Gastroesophageal sphincter (tissue), 3 donors: ENCODE data around the gene SLC6A19.
"Not testable (repeated sequence)": the region's sequence is repeated elsewhere in the genome, so short reads cannot be mapped to it uniquely, and the experiment has no call there.

ENCODE experiments used
- EP300 ChIP-seq: sonication (generic); formaldehyde crosslinking; IDR thresholded peaks from one replicate; pipeline ENCODE4 v1.6.1; 2017; ENCODE audit warnings: antibody characterized with exemption, mild to moderate bottlenecking
- POLR2A ChIP-seq, 2 donors: fragments of 450-650 bp; IDR thresholded peaks; one replicate each; pipeline ENCODE4 v1.6.1; 2017; ENCODE audit warnings: antibody characterized with exemption in 2 of 2, mild to moderate bottlenecking in 2 of 2, moderate library complexity in 1 of 2
- POLR2AphosphoS5 ChIP-seq: sonication (generic); formaldehyde crosslinking; IDR thresholded peaks from one replicate; pipeline ENCODE4 v1.6.1; 2017; ENCODE audit warnings: antibody characterized with exemption
- TF ChIP-seq, protein P1 (sequence below), 4 experiments: fragments of 200-600 bp in 2 of 4; fragments of 450-650 bp in 2 of 4; sonication (generic) in 1 of 4; IDR thresholded peaks; one replicate each; pipeline ENCODE4 v1.5.1; 2017 to 2019; ENCODE audit warnings: antibody characterized with exemption in 4 of 4, mild to moderate bottlenecking in 2 of 4, moderate library complexity in 2 of 4

DNA sequence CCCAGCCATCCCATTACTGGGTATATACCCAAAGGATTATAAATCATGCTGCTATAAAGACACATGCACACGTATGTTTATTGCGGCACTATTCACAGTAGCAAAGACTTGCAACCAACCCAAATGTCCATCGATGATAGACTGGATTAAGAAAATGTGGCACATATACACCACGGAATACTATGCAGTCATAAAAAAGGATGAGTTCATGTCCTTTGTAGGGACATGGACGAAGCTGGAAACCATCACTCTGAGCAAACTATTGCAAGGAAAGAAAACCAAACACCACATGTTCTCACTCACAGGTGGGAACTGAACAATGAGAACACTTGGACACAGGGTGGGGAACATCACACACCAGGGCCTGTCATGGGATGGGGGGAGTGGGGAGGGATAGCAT is 66.1 kb downstream of the SLC6A19 start:
- TF ChIP-seq, protein P1, sequence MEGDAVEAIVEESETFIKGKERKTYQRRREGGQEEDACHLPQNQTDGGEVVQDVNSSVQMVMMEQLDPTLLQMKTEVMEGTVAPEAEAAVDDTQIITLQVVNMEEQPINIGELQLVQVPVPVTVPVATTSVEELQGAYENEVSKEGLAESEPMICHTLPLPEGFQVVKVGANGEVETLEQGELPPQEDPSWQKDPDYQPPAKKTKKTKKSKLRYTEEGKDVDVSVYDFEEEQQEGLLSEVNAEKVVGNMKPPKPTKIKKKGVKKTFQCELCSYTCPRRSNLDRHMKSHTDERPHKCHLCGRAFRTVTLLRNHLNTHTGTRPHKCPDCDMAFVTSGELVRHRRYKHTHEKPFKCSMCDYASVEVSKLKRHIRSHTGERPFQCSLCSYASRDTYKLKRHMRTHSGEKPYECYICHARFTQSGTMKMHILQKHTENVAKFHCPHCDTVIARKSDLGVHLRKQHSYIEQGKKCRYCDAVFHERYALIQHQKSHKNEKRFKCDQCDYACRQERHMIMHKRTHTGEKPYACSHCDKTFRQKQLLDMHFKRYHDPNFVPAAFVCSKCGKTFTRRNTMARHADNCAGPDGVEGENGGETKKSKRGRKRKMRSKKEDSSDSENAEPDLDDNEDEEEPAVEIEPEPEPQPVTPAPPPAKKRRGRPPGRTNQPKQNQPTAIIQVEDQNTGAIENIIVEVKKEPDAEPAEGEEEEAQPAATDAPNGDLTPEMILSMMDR (IDR thresholded peaks at IDR 0.05): not testable (repeated sequence)
- not testable (repeated sequence) for TF ChIP-seq POLR2AphosphoS5; EP300; POLR2A (IDR thresholded peaks at IDR 0.05)
